SK-N-SH treated with all-trans-retinoic acid at 6 μM for 48 hours (cell line): ENCODE data around the gene BEST3.
A peak's percentile ranks its signal among the peaks of the same experiment; 100 is the strongest.

ENCODE experiments used
- ATAC-seq: fragments of 200-7000 bp; cut with Tn5 transposase; 3 replicates; pipeline ENCODE4 v1.9.1; 2020; ENCODE audit warnings: mild to moderate bottlenecking, moderate library complexity
- ARNTL ChIP-seq: fragments of 450-650 bp; formaldehyde crosslinking; IDR thresholded peaks from 2 replicates; pipeline ENCODE4 v1.5.0; 2020; ENCODE audit warnings: low read depth, mild to moderate bottlenecking, moderate library complexity, borderline replicate concordance
- BACH2 ChIP-seq: fragments of 250-450 bp; sonication (Bioruptor Pico); IDR thresholded peaks from 2 replicates; pipeline ENCODE4 v1.9.0; 2021; ENCODE audit warnings: mild to moderate bottlenecking, borderline replicate concordance
- CSDC2 ChIP-seq: fragments of 250-450 bp; sonication (Bioruptor Pico); IDR thresholded peaks from 2 replicates; pipeline ENCODE4 v1.5.0; 2020; ENCODE audit warnings: mild to moderate bottlenecking, moderate library complexity
- ESRRG ChIP-seq: fragments of 250-450 bp; sonication (Bioruptor Pico); IDR thresholded peaks from 2 replicates; pipeline ENCODE4 v1.6.1; 2021; ENCODE audit warnings: mild to moderate bottlenecking
- ISL1 ChIP-seq: fragments of 250-450 bp; sonication (Bioruptor Pico); IDR thresholded peaks from 2 replicates; pipeline ENCODE4 v2.1.2; 2022; ENCODE audit warnings: mild to moderate bottlenecking, moderate library complexity
- OSR1 ChIP-seq: fragments of 250-450 bp; sonication (Bioruptor Pico); IDR thresholded peaks from 2 replicates; pipeline ENCODE4 v1.8.0; 2022; ENCODE audit warnings: moderate library complexity, mild to moderate bottlenecking, inconsistent platforms
- PPARA ChIP-seq: fragments of 250-450 bp; sonication (Bioruptor Pico); IDR thresholded peaks from 2 replicates; pipeline ENCODE4 v1.5.0; 2020; ENCODE audit warnings: mild to moderate bottlenecking, borderline replicate concordance
- SNAI2 ChIP-seq: fragments of 250-450 bp; sonication (Bioruptor Pico); IDR thresholded peaks from 2 replicates; pipeline ENCODE4 v1.5.0; 2020; ENCODE audit warnings: mild to moderate bottlenecking, moderate library complexity
- TCF4 ChIP-seq: fragments of 250-450 bp; sonication (Bioruptor Pico); IDR thresholded peaks from 2 replicates; pipeline ENCODE4 v1.8.0; 2021; ENCODE audit warnings: mild to moderate bottlenecking, moderate library complexity, borderline replicate concordance
- TOX ChIP-seq: fragments of 250-450 bp; sonication (Bioruptor Pico); IDR thresholded peaks from 2 replicates; pipeline ENCODE4 v1.8.0; 2021; ENCODE audit warnings: mild to moderate bottlenecking, moderate library complexity, borderline replicate concordance
- ZC3H10 ChIP-seq: fragments of 250-450 bp; sonication (Bioruptor Pico); IDR thresholded peaks from 2 replicates; pipeline ENCODE4 v1.5.1; 2021; ENCODE audit warnings: mild to moderate bottlenecking, moderate library complexity
- ZFP3 ChIP-seq: fragments of 250-450 bp; sonication (Bioruptor Pico); IDR thresholded peaks from 2 replicates; pipeline ENCODE4 v1.5.0; 2020; ENCODE audit warnings: mild to moderate bottlenecking, moderate library complexity
- ZFP30 ChIP-seq: fragments of 450-650 bp; formaldehyde crosslinking; IDR thresholded peaks from 2 replicates; pipeline ENCODE4 v1.5.0; 2022; ENCODE audit warnings: mild to moderate bottlenecking, moderate library complexity
- ZNF565 ChIP-seq: fragments of 450-650 bp; formaldehyde crosslinking; conservative IDR thresholded peaks from 2 replicates; pipeline ENCODE4 v1.5.0; 2020; ENCODE audit warnings: low read depth, mild to moderate bottlenecking, moderate library complexity
- ZNF70 ChIP-seq: fragments of 450-650 bp; formaldehyde crosslinking; IDR thresholded peaks from 2 replicates; pipeline ENCODE4 v1.5.0; 2020; ENCODE audit warnings: mild to moderate bottlenecking, moderate library complexity
- TF ChIP-seq, protein P1 (sequence below): fragments of 250-450 bp; sonication (Bioruptor Pico); IDR thresholded peaks from 2 replicates; pipeline ENCODE4 v1.5.1; 2020; ENCODE audit warnings: low read depth, mild to moderate bottlenecking, moderate library complexity
- TF ChIP-seq, protein P2 (sequence below): fragments of 250-450 bp; sonication (Bioruptor Pico); IDR thresholded peaks from 2 replicates; pipeline ENCODE4 v1.8.0; 2021; ENCODE audit warnings: low read depth, mild to moderate bottlenecking, moderate library complexity, borderline replicate concordance
- TF ChIP-seq, protein P3 (sequence below): fragments of 250-450 bp; sonication (Bioruptor Pico); IDR thresholded peaks from 2 replicates; pipeline ENCODE4 v1.5.1; 2021; ENCODE audit warnings: mild to moderate bottlenecking, moderate library complexity
- TF ChIP-seq, protein P4 (sequence below): fragments of 250-450 bp; sonication (Bioruptor Pico); IDR thresholded peaks from 2 replicates; pipeline ENCODE4 v1.8.0; 2020; ENCODE audit warnings: mild to moderate bottlenecking, moderate library complexity, borderline replicate concordance
- TF ChIP-seq, protein P5 (sequence below): fragments of 250-450 bp; sonication (Bioruptor Pico); IDR thresholded peaks from 2 replicates; pipeline ENCODE4 v1.5.0; 2020; ENCODE audit warnings: mild to moderate bottlenecking, moderate library complexity

The BEST3 gene

DNA sequence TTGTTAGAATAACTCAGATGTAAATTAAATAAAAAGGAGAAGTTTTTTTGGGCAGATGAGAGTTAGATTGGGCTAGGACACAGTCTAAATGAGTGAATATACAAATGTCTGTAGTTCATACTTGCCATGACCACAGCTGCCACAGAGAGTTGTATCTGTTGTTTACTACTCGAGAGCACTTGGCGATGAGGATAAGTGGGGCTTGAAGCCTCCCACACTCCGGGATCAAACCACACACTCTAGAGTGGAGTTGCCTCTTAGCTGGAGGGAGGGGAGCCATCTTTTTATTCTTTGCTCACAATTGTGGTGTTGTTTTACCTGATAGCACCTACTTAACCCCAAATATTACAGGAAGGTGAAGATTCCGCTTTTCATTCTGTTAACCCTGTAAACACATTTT lies 27.5 kb downstream of the BEST3 start:
- no peak for ATAC-seq
- TF ChIP-seq ZC3H10 (CRISPR knock-in tag) (no peak), TOX (CRISPR knock-in tag) (no peak), ZNF70 (CRISPR knock-in tag) (no peak), TCF4 (CRISPR knock-in tag) (no peak), ARNTL (CRISPR knock-in tag) (no peak), ZFP3 (CRISPR knock-in tag) (no peak), CSDC2 (CRISPR knock-in tag) (no peak), ZFP30 (CRISPR knock-in tag) (no peak), ISL1 (CRISPR knock-in tag) (no peak), ZNF565 (CRISPR knock-in tag) (no peak), ESRRG (CRISPR knock-in tag) (no peak), BACH2 (CRISPR knock-in tag) (no peak), OSR1 (no peak)
- TF ChIP-seq, protein P1, sequence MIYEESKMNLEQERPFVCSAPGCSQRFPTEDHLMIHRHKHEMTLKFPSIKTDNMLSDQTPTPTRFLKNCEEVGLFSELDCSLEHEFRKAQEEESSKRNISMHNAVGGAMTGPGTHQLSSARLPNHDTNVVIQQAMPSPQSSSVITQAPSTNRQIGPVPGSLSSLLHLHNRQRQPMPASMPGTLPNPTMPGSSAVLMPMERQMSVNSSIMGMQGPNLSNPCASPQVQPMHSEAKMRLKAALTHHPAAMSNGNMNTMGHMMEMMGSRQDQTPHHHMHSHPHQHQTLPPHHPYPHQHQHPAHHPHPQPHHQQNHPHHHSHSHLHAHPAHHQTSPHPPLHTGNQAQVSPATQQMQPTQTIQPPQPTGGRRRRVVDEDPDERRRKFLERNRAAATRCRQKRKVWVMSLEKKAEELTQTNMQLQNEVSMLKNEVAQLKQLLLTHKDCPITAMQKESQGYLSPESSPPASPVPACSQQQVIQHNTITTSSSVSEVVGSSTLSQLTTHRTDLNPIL: no peak
- TF ChIP-seq, protein P2, sequence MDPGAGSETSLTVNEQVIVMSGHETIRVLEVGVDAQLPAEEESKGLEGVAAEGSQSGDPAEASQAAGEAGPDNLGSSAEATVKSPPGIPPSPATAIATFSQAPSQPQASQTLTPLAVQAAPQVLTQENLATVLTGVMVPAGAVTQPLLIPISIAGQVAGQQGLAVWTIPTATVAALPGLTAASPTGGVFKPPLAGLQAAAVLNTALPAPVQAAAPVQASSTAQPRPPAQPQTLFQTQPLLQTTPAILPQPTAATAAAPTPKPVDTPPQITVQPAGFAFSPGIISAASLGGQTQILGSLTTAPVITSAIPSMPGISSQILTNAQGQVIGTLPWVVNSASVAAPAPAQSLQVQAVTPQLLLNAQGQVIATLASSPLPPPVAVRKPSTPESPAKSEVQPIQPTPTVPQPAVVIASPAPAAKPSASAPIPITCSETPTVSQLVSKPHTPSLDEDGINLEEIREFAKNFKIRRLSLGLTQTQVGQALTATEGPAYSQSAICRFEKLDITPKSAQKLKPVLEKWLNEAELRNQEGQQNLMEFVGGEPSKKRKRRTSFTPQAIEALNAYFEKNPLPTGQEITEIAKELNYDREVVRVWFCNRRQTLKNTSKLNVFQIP (CRISPR knock-in tag): no peak
- TF ChIP-seq, protein P3, sequence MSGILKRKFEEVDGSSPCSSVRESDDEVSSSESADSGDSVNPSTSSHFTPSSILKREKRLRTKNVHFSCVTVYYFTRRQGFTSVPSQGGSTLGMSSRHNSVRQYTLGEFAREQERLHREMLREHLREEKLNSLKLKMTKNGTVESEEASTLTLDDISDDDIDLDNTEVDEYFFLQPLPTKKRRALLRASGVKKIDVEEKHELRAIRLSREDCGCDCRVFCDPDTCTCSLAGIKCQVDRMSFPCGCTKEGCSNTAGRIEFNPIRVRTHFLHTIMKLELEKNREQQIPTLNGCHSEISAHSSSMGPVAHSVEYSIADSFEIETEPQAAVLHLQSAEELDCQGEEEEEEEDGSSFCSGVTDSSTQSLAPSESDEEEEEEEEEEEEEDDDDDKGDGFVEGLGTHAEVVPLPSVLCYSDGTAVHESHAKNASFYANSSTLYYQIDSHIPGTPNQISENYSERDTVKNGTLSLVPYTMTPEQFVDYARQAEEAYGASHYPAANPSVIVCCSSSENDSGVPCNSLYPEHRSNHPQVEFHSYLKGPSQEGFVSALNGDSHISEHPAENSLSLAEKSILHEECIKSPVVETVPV (CRISPR knock-in tag): no peak
- TF ChIP-seq, protein P4, sequence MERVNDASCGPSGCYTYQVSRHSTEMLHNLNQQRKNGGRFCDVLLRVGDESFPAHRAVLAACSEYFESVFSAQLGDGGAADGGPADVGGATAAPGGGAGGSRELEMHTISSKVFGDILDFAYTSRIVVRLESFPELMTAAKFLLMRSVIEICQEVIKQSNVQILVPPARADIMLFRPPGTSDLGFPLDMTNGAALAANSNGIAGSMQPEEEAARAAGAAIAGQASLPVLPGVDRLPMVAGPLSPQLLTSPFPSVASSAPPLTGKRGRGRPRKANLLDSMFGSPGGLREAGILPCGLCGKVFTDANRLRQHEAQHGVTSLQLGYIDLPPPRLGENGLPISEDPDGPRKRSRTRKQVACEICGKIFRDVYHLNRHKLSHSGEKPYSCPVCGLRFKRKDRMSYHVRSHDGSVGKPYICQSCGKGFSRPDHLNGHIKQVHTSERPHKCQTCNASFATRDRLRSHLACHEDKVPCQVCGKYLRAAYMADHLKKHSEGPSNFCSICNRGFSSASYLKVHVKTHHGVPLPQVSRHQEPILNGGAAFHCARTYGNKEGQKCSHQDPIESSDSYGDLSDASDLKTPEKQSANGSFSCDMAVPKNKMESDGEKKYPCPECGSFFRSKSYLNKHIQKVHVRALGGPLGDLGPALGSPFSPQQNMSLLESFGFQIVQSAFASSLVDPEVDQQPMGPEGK (CRISPR knock-in tag): no peak
- TF ChIP-seq, protein P5, sequence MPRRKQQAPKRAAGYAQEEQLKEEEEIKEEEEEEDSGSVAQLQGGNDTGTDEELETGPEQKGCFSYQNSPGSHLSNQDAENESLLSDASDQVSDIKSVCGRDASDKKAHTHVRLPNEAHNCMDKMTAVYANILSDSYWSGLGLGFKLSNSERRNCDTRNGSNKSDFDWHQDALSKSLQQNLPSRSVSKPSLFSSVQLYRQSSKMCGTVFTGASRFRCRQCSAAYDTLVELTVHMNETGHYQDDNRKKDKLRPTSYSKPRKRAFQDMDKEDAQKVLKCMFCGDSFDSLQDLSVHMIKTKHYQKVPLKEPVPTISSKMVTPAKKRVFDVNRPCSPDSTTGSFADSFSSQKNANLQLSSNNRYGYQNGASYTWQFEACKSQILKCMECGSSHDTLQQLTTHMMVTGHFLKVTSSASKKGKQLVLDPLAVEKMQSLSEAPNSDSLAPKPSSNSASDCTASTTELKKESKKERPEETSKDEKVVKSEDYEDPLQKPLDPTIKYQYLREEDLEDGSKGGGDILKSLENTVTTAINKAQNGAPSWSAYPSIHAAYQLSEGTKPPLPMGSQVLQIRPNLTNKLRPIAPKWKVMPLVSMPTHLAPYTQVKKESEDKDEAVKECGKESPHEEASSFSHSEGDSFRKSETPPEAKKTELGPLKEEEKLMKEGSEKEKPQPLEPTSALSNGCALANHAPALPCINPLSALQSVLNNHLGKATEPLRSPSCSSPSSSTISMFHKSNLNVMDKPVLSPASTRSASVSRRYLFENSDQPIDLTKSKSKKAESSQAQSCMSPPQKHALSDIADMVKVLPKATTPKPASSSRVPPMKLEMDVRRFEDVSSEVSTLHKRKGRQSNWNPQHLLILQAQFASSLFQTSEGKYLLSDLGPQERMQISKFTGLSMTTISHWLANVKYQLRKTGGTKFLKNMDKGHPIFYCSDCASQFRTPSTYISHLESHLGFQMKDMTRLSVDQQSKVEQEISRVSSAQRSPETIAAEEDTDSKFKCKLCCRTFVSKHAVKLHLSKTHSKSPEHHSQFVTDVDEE (CRISPR knock-in tag): no peak

DNA sequence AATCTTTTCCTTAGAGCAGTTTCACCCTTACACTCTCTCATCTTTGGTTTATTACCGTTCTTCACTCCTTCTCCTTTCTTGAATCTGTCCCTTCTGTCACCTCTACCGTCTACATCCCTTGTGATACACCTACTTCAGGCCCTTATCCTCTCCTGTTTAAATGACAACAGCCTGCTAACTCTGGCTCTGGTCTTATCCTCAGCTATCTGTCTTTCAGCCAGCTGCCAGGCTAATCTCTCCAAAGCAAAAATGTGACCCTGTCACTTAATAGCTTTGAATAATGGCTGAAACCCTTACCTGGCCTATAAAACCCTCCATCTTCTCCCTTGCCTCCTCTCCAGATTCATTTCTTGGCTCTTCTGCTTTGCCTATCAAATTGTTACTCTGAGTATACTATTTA lies 32.3 kb downstream of the BEST3 start:
- TF ChIP-seq ARNTL (CRISPR knock-in tag): no peak
- TF ChIP-seq ZC3H10 (CRISPR knock-in tag): no peak
- TF ChIP-seq, protein P2 (CRISPR knock-in tag): no peak
- TF ChIP-seq ESRRG (CRISPR knock-in tag): no peak
- TF ChIP-seq TOX (CRISPR knock-in tag): no peak
- no peak for TF ChIP-seq ISL1 (CRISPR knock-in tag)
- TF ChIP-seq BACH2 (CRISPR knock-in tag): no peak
- TF ChIP-seq, protein P3 (CRISPR knock-in tag): no peak
- TF ChIP-seq, protein P1: no peak
- no peak for TF ChIP-seq ZNF565 (CRISPR knock-in tag)
- TF ChIP-seq OSR1: no peak
- no peak for TF ChIP-seq PPARA (CRISPR knock-in tag)
- TF ChIP-seq, protein P4 (CRISPR knock-in tag): no peak
- TF ChIP-seq SNAI2: no peak
- no peak for ATAC-seq

DNA sequence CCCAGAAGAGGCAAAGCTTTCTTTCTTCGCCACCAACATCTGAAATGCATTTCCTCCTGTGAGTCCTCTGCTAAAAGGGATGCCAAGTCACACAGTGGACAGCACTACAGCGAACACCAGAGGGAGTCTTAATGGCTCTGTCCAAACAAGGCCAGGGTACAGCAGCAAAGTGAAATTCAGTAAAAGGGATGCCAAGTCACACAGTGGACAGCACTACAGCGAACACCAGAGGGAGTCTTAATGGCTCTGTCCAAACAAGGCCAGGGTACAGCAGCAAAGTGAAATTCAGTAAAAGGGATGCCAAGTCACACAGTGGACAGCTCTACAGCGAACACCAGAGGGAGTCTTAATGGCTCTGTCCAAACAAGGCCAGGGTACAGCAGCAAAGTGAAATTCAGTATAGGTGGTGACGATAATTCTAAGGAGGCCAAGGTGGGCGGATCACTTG lies 34.1 kb downstream of the BEST3 start:
- peak; percentile 99 for ATAC-seq
